HG02884 (cell line): ENCODE data around the gene OSBPL6.
"Not testable (repeated sequence)": the region's sequence is repeated elsewhere in the genome, so short reads cannot be mapped to it uniquely, and the experiment has no call there.

ENCODE experiments used
- ATAC-seq: cut with Tn5 transposase; IDR thresholded peaks from one replicate; pipeline ENCODE4 v1.9.1; 2021; ENCODE audit warnings: mild to moderate bottlenecking, moderate library complexity; ENCODE audit not compliant: unreplicated experiment

The OSBPL6 gene

GRCh38 chr2:178296394-178297090 is 102.2 kb downstream of the OSBPL6 start:
- no peak for ATAC-seq

GRCh38 chr2:178297091-178297411 is 102.7 kb downstream of the OSBPL6 start:
- ATAC-seq, result no peak

DNA sequence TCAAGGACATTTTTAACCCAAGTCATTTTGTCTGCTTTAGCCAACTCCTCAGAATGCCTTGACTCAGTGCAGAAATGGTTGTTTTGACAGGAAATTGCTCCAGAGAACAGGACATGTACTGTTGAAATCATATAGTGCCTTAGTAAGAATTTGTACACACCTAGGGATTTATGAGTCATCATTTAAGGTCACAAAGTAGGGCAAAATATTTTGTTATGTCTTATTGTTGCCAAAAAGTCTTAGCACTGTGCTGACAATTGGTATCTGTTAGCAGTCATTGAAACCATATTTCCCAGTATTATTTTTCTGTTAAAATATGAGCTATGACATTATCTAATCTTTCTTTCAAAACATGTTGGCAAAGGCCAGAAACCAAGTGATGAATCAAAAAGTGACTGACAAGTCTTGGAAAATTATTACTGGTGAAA is 104.5 kb downstream of the OSBPL6 start:
- ATAC-seq, result no peak

- ATAC-seq, result no peak
Observed at GRCh38 chr2:178301649-178302238, 107.4 kb downstream of the OSBPL6 start.

GRCh38 chr2:178304333-178304732 is 110.0 kb downstream of the OSBPL6 start:
- no peak for ATAC-seq

DNA sequence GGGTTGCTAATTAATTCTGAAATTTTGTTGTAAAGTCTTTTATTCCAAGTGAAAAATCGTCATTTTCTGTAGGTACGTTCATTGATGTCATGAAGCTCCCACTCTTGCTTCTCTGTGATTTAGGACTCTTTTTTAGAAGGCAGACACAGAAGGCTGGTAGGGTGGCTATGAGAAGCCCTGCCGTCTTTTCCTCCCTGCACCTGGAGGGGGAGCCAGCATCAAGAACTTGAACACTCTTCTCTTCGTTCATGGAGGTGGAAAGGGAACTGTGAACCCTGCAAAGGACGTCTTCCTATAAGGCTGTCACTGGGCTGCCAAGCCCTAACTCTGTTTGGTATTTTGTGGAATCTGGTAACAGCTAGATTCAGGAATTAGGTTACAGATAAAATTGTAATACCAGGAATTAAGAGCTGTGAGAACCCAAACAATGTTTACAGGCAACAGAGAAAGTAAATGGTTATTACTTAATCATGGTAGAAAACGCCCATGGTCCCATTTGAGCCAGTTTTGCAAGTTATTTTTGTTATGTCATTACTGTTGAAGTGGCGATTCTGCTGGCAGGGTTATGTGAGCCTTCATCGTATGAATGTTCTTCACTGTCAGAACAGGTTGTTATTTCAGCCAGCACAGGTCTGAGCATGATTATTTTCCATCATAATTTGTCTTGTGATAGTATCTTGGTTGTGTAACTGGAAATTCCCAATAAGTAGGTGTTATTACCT is 112.2 kb downstream of the OSBPL6 start:
- ATAC-seq, result peak; percentile 98

- ATAC-seq, result no peak
Observed at GRCh38 chr2:178307650-178308049, 113.3 kb downstream of the OSBPL6 start.

DNA sequence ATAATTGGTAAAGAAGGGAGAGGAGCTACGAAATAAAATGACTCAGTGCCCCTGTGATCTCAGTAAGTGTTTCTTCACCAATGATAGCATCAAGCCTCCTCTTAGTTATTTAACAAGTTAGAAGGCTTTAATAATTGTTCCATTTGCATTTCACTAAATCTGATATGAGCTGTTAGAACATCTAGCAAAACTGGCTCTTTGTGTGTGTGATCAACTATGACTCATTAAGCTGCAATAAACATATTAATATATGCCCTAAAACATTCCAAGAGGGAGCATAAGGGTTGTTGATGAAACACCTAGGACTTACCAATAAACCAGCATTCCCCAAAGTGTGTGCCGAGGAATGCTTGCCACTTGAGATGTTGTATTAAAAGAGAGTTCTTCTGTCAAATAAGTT is 115.2 kb downstream of the OSBPL6 start:
- no peak for ATAC-seq

DNA sequence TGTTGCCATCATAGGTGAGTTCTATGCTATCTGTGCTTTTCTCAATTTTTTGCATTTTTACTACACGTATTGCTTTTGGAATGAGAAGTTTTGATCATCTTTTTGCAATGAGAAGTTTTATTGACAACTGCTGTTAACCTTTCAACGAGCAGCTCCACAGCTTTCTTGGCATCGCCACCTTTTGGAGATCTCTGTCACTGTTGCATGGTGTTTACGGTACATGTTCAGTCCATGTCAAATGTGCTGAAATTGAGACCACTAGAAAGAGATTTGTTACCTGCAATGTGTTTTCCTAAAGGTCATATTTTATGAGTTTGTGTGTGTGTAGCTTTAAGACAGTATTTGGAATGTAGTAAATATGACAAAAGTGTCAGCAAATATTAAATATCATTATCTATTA is 120.8 kb downstream of the OSBPL6 start:
- ATAC-seq, result no peak

GRCh38 chr2:178315488-178315948 is 121.2 kb downstream of the OSBPL6 start:
- ATAC-seq, result no peak

DNA sequence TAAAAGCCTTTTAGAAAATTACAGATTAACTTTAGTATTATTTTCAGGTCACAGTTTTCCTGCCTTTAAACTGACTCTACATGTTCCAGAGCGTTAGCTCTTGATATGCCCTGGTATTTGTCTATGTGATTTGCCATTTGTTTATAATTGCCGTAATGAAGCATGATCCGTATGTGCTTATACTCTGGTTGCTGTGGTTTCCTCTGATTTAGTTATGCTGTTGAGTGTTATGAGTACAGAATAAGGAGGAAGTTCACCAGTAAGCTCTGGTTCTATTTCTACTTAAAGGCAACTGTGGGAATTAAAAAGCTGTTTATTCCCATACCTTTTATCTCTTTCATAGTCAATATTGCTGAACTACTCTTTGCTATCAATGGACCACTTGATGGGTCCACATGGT is 123.5 kb downstream of the OSBPL6 start:
- no peak for ATAC-seq

- ATAC-seq, result no peak
Observed at GRCh38 chr2:178320011-178320585, 125.8 kb downstream of the OSBPL6 start.

- ATAC-seq, result no peak
Observed at GRCh38 chr2:178322068-178322467, 127.8 kb downstream of the OSBPL6 start.

DNA sequence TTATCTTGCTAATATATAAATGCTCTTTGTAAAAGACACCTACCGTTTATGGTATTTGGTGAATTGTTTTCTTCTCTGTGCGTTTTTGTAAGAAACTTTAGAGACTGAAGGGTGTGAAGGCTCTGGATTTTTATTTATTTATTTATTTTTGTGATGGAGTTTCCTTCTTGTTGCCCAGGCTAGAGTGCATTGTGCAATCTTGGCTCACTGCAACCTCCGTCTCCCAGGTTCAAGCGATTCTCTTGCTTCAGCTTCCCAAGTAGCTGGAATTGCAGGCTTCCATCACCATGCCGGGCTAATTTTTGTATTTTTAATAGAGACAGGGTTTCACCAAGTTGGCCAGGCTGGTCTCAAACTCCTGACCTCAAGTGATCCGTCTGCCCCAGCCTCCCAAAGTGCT is 129.0 kb downstream of the OSBPL6 start:
- ATAC-seq, result not testable (repeated sequence)

DNA sequence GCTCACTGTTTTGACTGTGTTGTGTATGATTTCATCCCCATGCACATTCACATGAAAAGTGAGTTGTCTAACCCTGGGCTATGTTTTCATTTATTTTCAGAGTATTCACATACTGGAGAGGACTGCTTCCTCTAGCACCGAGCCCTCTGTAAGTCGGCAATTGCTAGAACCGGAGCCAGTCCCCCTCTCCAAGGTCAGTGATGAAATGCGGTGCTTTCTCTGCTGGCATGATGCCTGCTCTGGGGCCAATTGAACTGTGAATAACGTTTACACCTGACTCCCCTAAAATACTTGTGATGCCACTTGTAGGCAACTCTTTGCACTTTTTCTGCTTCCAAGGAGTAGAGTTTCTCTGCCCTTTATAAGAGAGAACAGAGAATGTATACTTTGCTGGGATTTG is 129.8 kb downstream of the OSBPL6 start:
- ATAC-seq, result no peak

GRCh38 chr2:178325268-178325667 is 131.0 kb downstream of the OSBPL6 start:
- ATAC-seq, result no peak

GRCh38 chr2:178327516-178327915 is 133.2 kb downstream of the OSBPL6 start:
- no peak for ATAC-seq

- no peak for ATAC-seq
Observed at GRCh38 chr2:178328037-178328436, 133.7 kb downstream of the OSBPL6 start.

DNA sequence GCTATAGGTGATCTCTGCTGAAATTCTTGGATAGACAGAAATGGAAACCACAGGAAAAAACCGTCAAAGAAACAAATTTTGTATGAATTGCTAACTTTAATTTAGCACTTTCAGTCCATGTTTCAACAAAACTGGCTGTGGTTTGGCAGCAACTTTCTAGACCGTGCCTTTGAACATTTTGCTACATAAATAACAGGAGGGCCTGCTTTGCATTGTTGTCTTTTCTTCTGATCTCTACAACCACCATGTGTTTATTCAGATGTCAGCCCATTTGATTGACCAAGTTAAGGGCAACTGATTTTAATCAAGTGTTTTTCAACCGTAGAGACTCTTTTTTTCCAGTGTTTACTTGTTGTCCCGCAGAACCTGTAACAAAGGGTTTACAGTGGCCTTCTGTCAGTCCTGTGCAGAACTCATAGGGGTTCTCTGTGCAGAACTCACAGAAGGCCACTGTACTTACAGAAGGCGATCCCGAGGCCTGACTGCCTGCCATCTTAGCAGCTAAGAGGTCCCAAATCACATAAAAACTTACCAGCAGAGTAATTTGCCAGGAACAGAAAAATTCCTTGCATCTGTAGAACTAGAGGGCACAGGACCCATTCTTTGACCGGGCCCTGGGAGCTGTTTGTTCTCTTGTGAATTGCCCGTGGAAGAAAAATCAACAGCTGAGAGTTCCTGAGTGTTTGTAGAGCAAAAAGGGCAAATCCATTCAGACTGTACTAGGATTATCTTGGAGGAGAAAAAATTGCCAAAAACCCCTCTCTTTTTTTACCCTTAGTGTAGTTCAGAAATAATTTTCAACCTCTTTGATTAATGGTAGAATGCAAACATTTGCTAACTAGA is 136.1 kb downstream of the OSBPL6 start:
- ATAC-seq, result no peak

DNA sequence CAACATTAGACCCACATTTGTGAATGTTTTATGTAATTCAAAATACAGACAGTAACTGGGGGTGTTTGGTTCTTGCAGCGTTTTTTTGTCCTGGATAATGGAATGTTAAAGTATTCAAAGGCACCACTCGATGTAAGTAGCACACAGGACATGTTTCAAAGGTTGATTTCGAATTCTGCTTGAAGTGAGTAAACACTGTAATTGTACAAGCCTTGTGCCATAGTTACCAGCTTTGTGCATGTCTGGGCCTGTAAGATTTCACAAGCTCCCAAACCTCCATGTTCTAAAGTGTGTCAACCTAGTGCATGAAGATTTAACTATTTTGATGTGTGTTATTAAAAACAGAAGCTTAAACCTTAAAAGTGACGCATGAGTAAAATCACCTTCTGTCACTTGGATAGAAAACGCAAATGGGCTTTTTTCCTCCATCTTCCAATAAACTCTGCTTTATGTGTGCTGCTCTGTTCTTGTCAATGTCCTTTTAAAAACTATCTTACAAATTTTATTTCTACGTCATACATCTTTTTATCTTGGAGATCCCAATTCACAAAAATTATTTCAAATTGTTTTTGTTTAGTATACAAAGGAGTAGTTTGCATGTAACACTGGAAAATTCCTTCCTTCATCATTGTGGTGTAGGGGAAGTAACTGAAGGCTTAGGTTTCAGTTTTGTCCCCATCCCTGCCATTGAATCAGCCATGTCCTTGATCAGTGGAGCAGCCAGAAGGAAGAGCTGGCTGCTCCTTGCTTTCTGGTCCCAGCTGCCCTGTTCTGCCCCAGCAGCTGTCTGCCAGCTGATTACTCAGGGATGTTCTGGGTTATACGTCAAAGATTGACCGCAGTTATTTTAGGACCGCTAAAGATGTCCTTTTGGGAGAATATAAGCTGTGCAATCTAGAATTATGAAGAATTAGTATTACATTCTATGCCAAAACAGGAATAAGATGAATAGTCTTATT is 137.4 kb downstream of the OSBPL6 start:
- no peak for ATAC-seq
